ENCODE measurements around the gene CSMD2.

DNA sequence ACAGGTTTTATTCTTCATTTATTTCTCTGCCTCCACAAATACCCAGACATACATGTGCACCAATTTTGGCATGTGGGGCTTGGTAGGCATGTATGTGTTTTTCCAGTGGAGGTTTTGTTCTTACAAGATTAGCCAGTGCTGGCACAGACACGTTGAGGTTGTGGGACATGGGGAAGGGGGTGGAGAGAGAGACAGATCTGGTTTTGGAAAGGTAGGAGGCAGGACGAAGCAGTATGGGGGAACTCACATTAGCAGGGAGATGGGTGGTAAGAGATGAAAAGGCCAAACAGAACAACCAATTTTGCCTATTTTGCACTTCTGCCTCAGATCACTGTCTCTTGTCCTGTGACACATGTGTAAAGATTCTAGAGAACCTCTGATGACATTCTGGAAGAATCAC, 467.2 kb downstream of the CSMD2 start:
- no peak for TF ChIP-seq POLR2A (IDR thresholded peaks at IDR 0.05; ENCODE audit: low read depth, low read length)
- TF ChIP-seq POLR2AphosphoS5 (IDR thresholded peaks at IDR 0.05; ENCODE audit: low read depth, low read length), result no peak
- TF ChIP-seq TAF1 (IDR thresholded peaks at IDR 0.05; ENCODE audit: borderline replicate concordance, low read depth, low read length), result no peak

Measured in GM12892 (cell line).